ENCODE measurements around the gene CCDC192.
"Not testable (repeated sequence)": the region's sequence is repeated elsewhere in the genome, so short reads cannot be mapped to it uniquely, and the experiment has no call there.

The CCDC192 gene

GRCh38 chr5:127739807-127740384, 36.7 kb downstream of the CCDC192 start:
- H3K27me3 ChIP-seq (ENCODE audit: control insufficient read depth, insufficient read depth, low read length) = no peaks in the 10 kb centered on the region
- H3K9ac ChIP-seq (ENCODE audit: low read depth, low read length) = no peak overlapping the region
- H3K4me3 ChIP-seq (ENCODE audit: low read depth, low read length) = peak overlapping the region; percentile 55
- H3K36me3 ChIP-seq (ENCODE audit: control insufficient read depth, insufficient read depth, low read length) = no peaks in the 10 kb centered on the region
- H3K27ac ChIP-seq (ENCODE audit: low read depth, low read length) = no peak overlapping the region
- H3K9me3 ChIP-seq (ENCODE audit: control insufficient read depth, insufficient read depth, low read length) = no peaks in the 10 kb centered on the region
- H3K4me1 ChIP-seq (ENCODE audit: control insufficient read depth, insufficient read depth, low read length) = no peaks in the 10 kb centered on the region

GRCh38 chr5:127741412-127741811, 38.2 kb downstream of the CCDC192 start:
- Histone ChIP-seq H3K4me3 (ENCODE audit: low read depth, low read length) (no peak overlapping the region), H3K9ac (ENCODE audit: low read depth, low read length) (no peak overlapping the region), H3K36me3 (ENCODE audit: control insufficient read depth, insufficient read depth, low read length) (no peaks in the 10 kb centered on the region), H3K4me1 (ENCODE audit: control insufficient read depth, insufficient read depth, low read length) (no peaks in the 10 kb centered on the region), H3K9me3 (ENCODE audit: control insufficient read depth, insufficient read depth, low read length) (no peaks in the 10 kb centered on the region), H3K27me3 (ENCODE audit: control insufficient read depth, insufficient read depth, low read length) (no peaks in the 10 kb centered on the region), H3K27ac (ENCODE audit: low read depth, low read length) (no peak overlapping the region)

- Histone ChIP-seq H3K4me3 (ENCODE audit: low read depth, low read length) (no peak overlapping the region), H3K27me3 (ENCODE audit: control insufficient read depth, insufficient read depth, low read length) (no peaks in the 10 kb centered on the region), H3K9me3 (ENCODE audit: control insufficient read depth, insufficient read depth, low read length) (no peaks in the 10 kb centered on the region), H3K36me3 (ENCODE audit: control insufficient read depth, insufficient read depth, low read length) (no peaks in the 10 kb centered on the region), H3K27ac (ENCODE audit: low read depth, low read length) (no peak overlapping the region), H3K4me1 (ENCODE audit: control insufficient read depth, insufficient read depth, low read length) (no peaks in the 10 kb centered on the region), H3K9ac (ENCODE audit: low read depth, low read length) (no peak overlapping the region)
Observed at GRCh38 chr5:127744241-127744640, 41.0 kb downstream of the CCDC192 start.

GRCh38 chr5:127746756-127747155, 43.6 kb downstream of the CCDC192 start:
- Histone ChIP-seq H3K9ac (ENCODE audit: low read depth, low read length) (no peak overlapping the region), H3K4me1 (ENCODE audit: control insufficient read depth, insufficient read depth, low read length) (no peaks in the 10 kb centered on the region), H3K27me3 (ENCODE audit: control insufficient read depth, insufficient read depth, low read length) (no peaks in the 10 kb centered on the region), H3K27ac (ENCODE audit: low read depth, low read length) (no peak overlapping the region), H3K9me3 (ENCODE audit: control insufficient read depth, insufficient read depth, low read length) (no peaks in the 10 kb centered on the region), H3K36me3 (ENCODE audit: control insufficient read depth, insufficient read depth, low read length) (no peaks in the 10 kb centered on the region), H3K4me3 (ENCODE audit: low read depth, low read length) (no peak overlapping the region)

- H3K27ac ChIP-seq (ENCODE audit: low read depth, low read length); H3K4me1 ChIP-seq (ENCODE audit: control insufficient read depth, insufficient read depth, low read length); H3K9ac ChIP-seq (ENCODE audit: low read depth, low read length); H3K27me3 ChIP-seq (ENCODE audit: control insufficient read depth, insufficient read depth, low read length); H3K9me3 ChIP-seq (ENCODE audit: control insufficient read depth, insufficient read depth, low read length); H3K36me3 ChIP-seq (ENCODE audit: control insufficient read depth, insufficient read depth, low read length): not testable (repeated sequence)
- H3K4me3 ChIP-seq (ENCODE audit: low read depth, low read length) = peak overlapping the region; percentile 37; the same call in 1 of the 2 replicates
Observed at GRCh38 chr5:127752503-127753265, 49.5 kb downstream of the CCDC192 start.

GRCh38 chr5:127754259-127754658, 51.1 kb downstream of the CCDC192 start:
- no peak overlapping the region for H3K4me3 ChIP-seq (ENCODE audit: low read depth, low read length)
- no peak overlapping the region for H3K27ac ChIP-seq (ENCODE audit: low read depth, low read length)
- H3K9ac ChIP-seq (ENCODE audit: low read depth, low read length) = no peak overlapping the region
- H3K4me1 ChIP-seq (ENCODE audit: control insufficient read depth, insufficient read depth, low read length) = no peaks in the 10 kb centered on the region; the same call in 1 of the 2 replicates
- no peaks in the 10 kb centered on the region for H3K9me3 ChIP-seq (ENCODE audit: control insufficient read depth, insufficient read depth, low read length)
- no peaks in the 10 kb centered on the region for H3K36me3 ChIP-seq (ENCODE audit: control insufficient read depth, insufficient read depth, low read length)
- H3K27me3 ChIP-seq (ENCODE audit: control insufficient read depth, insufficient read depth, low read length) = no peaks in the 10 kb centered on the region

- H3K27me3 ChIP-seq (ENCODE audit: control insufficient read depth, insufficient read depth, low read length) = no peaks in the 10 kb centered on the region
- H3K27ac ChIP-seq (ENCODE audit: low read depth, low read length) = no peak overlapping the region
- H3K4me1 ChIP-seq (ENCODE audit: control insufficient read depth, insufficient read depth, low read length) = no peaks in the 10 kb centered on the region; the same call in 1 of the 2 replicates
- no peaks in the 10 kb centered on the region for H3K9me3 ChIP-seq (ENCODE audit: control insufficient read depth, insufficient read depth, low read length)
- no peak overlapping the region for H3K4me3 ChIP-seq (ENCODE audit: low read depth, low read length)
- no peaks in the 10 kb centered on the region for H3K36me3 ChIP-seq (ENCODE audit: control insufficient read depth, insufficient read depth, low read length)
- no peak overlapping the region for H3K9ac ChIP-seq (ENCODE audit: low read depth, low read length)
Observed at GRCh38 chr5:127754706-127755105, 51.5 kb downstream of the CCDC192 start.

- Histone ChIP-seq H3K9ac (ENCODE audit: low read depth, low read length) (no peak overlapping the region), H3K36me3 (ENCODE audit: control insufficient read depth, insufficient read depth, low read length) (no peaks in the 10 kb centered on the region), H3K27ac (ENCODE audit: low read depth, low read length) (no peak overlapping the region), H3K4me1 (ENCODE audit: control insufficient read depth, insufficient read depth, low read length) (no peaks in the 10 kb centered on the region; the same call in 1 of the 2 replicates), H3K4me3 (ENCODE audit: low read depth, low read length) (no peak overlapping the region), H3K27me3 (ENCODE audit: control insufficient read depth, insufficient read depth, low read length) (no peaks in the 10 kb centered on the region), H3K9me3 (ENCODE audit: control insufficient read depth, insufficient read depth, low read length) (no peaks in the 10 kb centered on the region)
Observed at GRCh38 chr5:127757576-127757975, 54.4 kb downstream of the CCDC192 start.

- Histone ChIP-seq H3K27ac (ENCODE audit: low read depth, low read length) (no peak overlapping the region), H3K9ac (ENCODE audit: low read depth, low read length) (no peak overlapping the region), H3K36me3 (ENCODE audit: control insufficient read depth, insufficient read depth, low read length) (no peaks in the 10 kb centered on the region), H3K4me1 (ENCODE audit: control insufficient read depth, insufficient read depth, low read length) (no peaks in the 10 kb centered on the region; the same call in 1 of the 2 replicates), H3K4me3 (ENCODE audit: low read depth, low read length) (no peak overlapping the region), H3K27me3 (ENCODE audit: control insufficient read depth, insufficient read depth, low read length) (no peaks in the 10 kb centered on the region), H3K9me3 (ENCODE audit: control insufficient read depth, insufficient read depth, low read length) (no peaks in the 10 kb centered on the region)
Observed at GRCh38 chr5:127758766-127759283, 55.6 kb downstream of the CCDC192 start.

- no peak overlapping the region for H3K4me3 ChIP-seq (ENCODE audit: low read depth, low read length)
- H3K27ac ChIP-seq (ENCODE audit: low read depth, low read length) = no peak overlapping the region
- H3K27me3 ChIP-seq (ENCODE audit: control insufficient read depth, insufficient read depth, low read length) = no peaks in the 10 kb centered on the region
- H3K4me1 ChIP-seq (ENCODE audit: control insufficient read depth, insufficient read depth, low read length) = no peaks in the 10 kb centered on the region
- H3K9me3 ChIP-seq (ENCODE audit: control insufficient read depth, insufficient read depth, low read length) = no peaks in the 10 kb centered on the region
- H3K36me3 ChIP-seq (ENCODE audit: control insufficient read depth, insufficient read depth, low read length) = no peaks in the 10 kb centered on the region
- no peak overlapping the region for H3K9ac ChIP-seq (ENCODE audit: low read depth, low read length)
Observed at GRCh38 chr5:127761869-127762268, 58.7 kb downstream of the CCDC192 start.

GRCh38 chr5:127762412-127762811, 59.2 kb downstream of the CCDC192 start:
- no peaks in the 10 kb centered on the region for H3K9me3 ChIP-seq (ENCODE audit: control insufficient read depth, insufficient read depth, low read length)
- H3K4me3 ChIP-seq (ENCODE audit: low read depth, low read length) = no peak overlapping the region
- no peak overlapping the region for H3K27ac ChIP-seq (ENCODE audit: low read depth, low read length)
- H3K36me3 ChIP-seq (ENCODE audit: control insufficient read depth, insufficient read depth, low read length) = no peaks in the 10 kb centered on the region
- H3K4me1 ChIP-seq (ENCODE audit: control insufficient read depth, insufficient read depth, low read length) = no peaks in the 10 kb centered on the region
- H3K9ac ChIP-seq (ENCODE audit: low read depth, low read length) = no peak overlapping the region
- H3K27me3 ChIP-seq (ENCODE audit: control insufficient read depth, insufficient read depth, low read length) = no peaks in the 10 kb centered on the region
